Keratinocyte (primary cell): Measurements from ENCODE around the gene MYL4. TPM values are rescaled to one million over a fixed set of nuclear protein-coding genes. Genes with fewer than 3 reads are reported as not detected.

Experiments
- DNase-seq: peaks from one replicate; pipeline ENCODE4 v3.0.0-alpha.2; 2011; ENCODE audit warnings: low read depth, missing footprints, low spot score
- FAIRE-seq: peaks from 2 replicates; lab custom pipeline; 2011; peaks lifted over from hg19 to GRCh38; lab: Jason Lieb, UNC
- H2AFZ ChIP-seq: 2 replicates; pipeline ENCODE4 v1.6.0; 2012; ENCODE audit warnings: low read length, control low read depth, inconsistent platforms; ENCODE audit not compliant: control insufficient read depth
- H3K27ac ChIP-seq: 2 replicates; pipeline ENCODE4 v1.5.1; 2011; ENCODE audit warnings: low read length; ENCODE audit not compliant: control insufficient read depth, insufficient read depth
- H3K27me3 ChIP-seq: 3 replicates; pipeline ENCODE4 v1.6.0; 2011; ENCODE audit warnings: low read length; ENCODE audit not compliant: control insufficient read depth, insufficient read depth; ENCODE audit errors: extremely low read depth
- H3K36me3 ChIP-seq, 2 experiments: 2 replicates in 1 of 2; 3 replicates in 1 of 2; pipeline ENCODE4 v1.5.1; 2011; ENCODE audit warnings: low read length in 2 of 2, mild to moderate bottlenecking in 1 of 2; ENCODE audit not compliant: control insufficient read depth in 2 of 2, insufficient read depth in 2 of 2; ENCODE audit errors: extremely low read depth in 1 of 2
- H3K4me1 ChIP-seq: 3 replicates; pipeline ENCODE4 v1.5.1; 2011; ENCODE audit warnings: low read length; ENCODE audit not compliant: control insufficient read depth, insufficient read depth; ENCODE audit errors: extremely low read depth
- H3K4me2 ChIP-seq: 3 replicates; pipeline ENCODE4 v1.6.0; 2011; ENCODE audit warnings: low read depth, low read length; ENCODE audit not compliant: control insufficient read depth, insufficient read depth; ENCODE audit errors: extremely low read depth
- H3K4me3 ChIP-seq, 3 experiments: fragments of 200-600 bp in 1 of 3; sonication (generic) in 1 of 3; 2 replicates in 2 of 3; 3 replicates in 1 of 3; pipeline ENCODE4 v1.5.1; 2011 to 2016; ENCODE audit warnings: low read length in 3 of 3, mild to moderate bottlenecking in 3 of 3, control low read depth in 2 of 3, inconsistent platforms in 1 of 3, low read depth in 1 of 3, mixed read lengths in 1 of 3, mixed run types in 1 of 3, moderate library complexity in 1 of 3; ENCODE audit not compliant: control insufficient read depth in 2 of 3, insufficient read depth in 2 of 3; ENCODE audit errors: extremely low read depth in 1 of 3
- H3K79me2 ChIP-seq: 2 replicates; pipeline ENCODE4 v1.6.0; 2012; ENCODE audit warnings: low read length; ENCODE audit not compliant: control insufficient read depth, insufficient read depth
- H3K9ac ChIP-seq: 3 replicates; pipeline ENCODE4 v1.6.0; 2011; ENCODE audit warnings: low read length; ENCODE audit not compliant: control insufficient read depth, insufficient read depth; ENCODE audit errors: extremely low read depth
- H3K9me1 ChIP-seq: 3 replicates; pipeline ENCODE4 v1.6.0; 2011; ENCODE audit warnings: low read length; ENCODE audit not compliant: control insufficient read depth, insufficient read depth; ENCODE audit errors: extremely low read depth
- H3K9me3 ChIP-seq: 2 replicates; pipeline ENCODE4 v1.5.1; 2012; ENCODE audit warnings: low read depth, low read length; ENCODE audit not compliant: control insufficient read depth
- H4K20me1 ChIP-seq: 3 replicates; pipeline ENCODE4 v1.6.0; 2011; ENCODE audit warnings: low read length; ENCODE audit not compliant: control insufficient read depth, insufficient read depth; ENCODE audit errors: extremely low read depth
- EZH2 ChIP-seq: IDR thresholded peaks from one replicate; pipeline ENCODE4 v1.6.1; 2012; ENCODE audit warnings: inconsistent platforms, mild to moderate bottlenecking, low read length, moderate library complexity
- dilution Hi-C: fragments of 300-500 bp; cut with MboI; formaldehyde crosslinking; loops from one replicate; pipeline ENCODE4 v1.7.0; 2020; ENCODE audit warnings: low sequenced_read_pairs; ENCODE audit not compliant: extremely low pct_ligation_motif_present
- polyA plus RNA-seq, 5 experiments: library from polyadenylated mRNA; depleted of rRNA in 3 of 5; stranded (reverse) in 3 of 5; stranded (forward) in 1 of 5; unstranded in 1 of 5; fragments of >200 nt; gene quantifications; 1 replicate in 1 of 5; 2 replicates in 3 of 5; 3 replicates in 1 of 5; pipeline versions ENCODE4 v1.2.1 to v1.2.3, GENCODE V29; 2011 to 2012; ENCODE audit warnings: missing spikeins in 2 of 5, low read depth in 1 of 5, low replicate concordance in 1 of 5
- TF ChIP-seq, protein P1 (sequence below), 3 experiments: IDR thresholded peaks in 1 of 3; conservative IDR thresholded peaks in 1 of 3; optimal IDR thresholded peaks in 1 of 3; 2 replicates in 2 of 3; 3 replicates in 1 of 3; pipeline versions ENCODE3 to v1.5.1; 2011; ENCODE audit warnings: low read length in 3 of 3, mild to moderate bottlenecking in 3 of 3, moderate library complexity in 2 of 3, control low read depth in 1 of 3, inconsistent platforms in 1 of 3; ENCODE audit not compliant: insufficient read depth in 2 of 3; ENCODE audit errors: extremely low read depth in 1 of 3

The MYL4 gene
- polyA plus RNA-seq, 1 donor (not counting 4 experiments of a cell fraction or from before 2014, with no cell fraction given), result not detected

GRCh38 chr17:47235923-47236322, 26.8 kb downstream of the MYL4 start:
- Histone ChIP-seq H3K9me3 (peaks cover 3% of the 10 kb centered on the region), H4K20me1 (no peaks in the 10 kb centered on the region), H3K9ac (no peak overlapping the region), H3K4me1 (peaks cover 16% of the 10 kb centered on the region), H3K27me3 (peaks cover 2% of the 10 kb centered on the region), H2AFZ (no peak overlapping the region), H3K79me2 (no peaks in the 10 kb centered on the region), H3K4me3 (no peak overlapping the region), H3K36me3 (no peaks in the 10 kb centered on the region), H3K9me1 (no peaks in the 10 kb centered on the region), H3K27ac (no peak overlapping the region), H3K4me2 (no peak overlapping the region)
- TF ChIP-seq EZH2, result no peak
- TF ChIP-seq, protein P1, sequence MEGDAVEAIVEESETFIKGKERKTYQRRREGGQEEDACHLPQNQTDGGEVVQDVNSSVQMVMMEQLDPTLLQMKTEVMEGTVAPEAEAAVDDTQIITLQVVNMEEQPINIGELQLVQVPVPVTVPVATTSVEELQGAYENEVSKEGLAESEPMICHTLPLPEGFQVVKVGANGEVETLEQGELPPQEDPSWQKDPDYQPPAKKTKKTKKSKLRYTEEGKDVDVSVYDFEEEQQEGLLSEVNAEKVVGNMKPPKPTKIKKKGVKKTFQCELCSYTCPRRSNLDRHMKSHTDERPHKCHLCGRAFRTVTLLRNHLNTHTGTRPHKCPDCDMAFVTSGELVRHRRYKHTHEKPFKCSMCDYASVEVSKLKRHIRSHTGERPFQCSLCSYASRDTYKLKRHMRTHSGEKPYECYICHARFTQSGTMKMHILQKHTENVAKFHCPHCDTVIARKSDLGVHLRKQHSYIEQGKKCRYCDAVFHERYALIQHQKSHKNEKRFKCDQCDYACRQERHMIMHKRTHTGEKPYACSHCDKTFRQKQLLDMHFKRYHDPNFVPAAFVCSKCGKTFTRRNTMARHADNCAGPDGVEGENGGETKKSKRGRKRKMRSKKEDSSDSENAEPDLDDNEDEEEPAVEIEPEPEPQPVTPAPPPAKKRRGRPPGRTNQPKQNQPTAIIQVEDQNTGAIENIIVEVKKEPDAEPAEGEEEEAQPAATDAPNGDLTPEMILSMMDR (optimal IDR thresholded peaks at IDR 0.05 in 1 of 3, IDR thresholded peaks at IDR 0.05 in 1 of 3, conservative IDR thresholded peaks at IDR 0.05 in 1 of 3; ENCODE audit: extremely low read depth in 1 of 3, insufficient read depth in 2 of 3, low read length in 3 of 3), result no peak
- dilution Hi-C loops, result no loop called here
- no peak for FAIRE-seq
- DNase-seq, result no peak

DNA sequence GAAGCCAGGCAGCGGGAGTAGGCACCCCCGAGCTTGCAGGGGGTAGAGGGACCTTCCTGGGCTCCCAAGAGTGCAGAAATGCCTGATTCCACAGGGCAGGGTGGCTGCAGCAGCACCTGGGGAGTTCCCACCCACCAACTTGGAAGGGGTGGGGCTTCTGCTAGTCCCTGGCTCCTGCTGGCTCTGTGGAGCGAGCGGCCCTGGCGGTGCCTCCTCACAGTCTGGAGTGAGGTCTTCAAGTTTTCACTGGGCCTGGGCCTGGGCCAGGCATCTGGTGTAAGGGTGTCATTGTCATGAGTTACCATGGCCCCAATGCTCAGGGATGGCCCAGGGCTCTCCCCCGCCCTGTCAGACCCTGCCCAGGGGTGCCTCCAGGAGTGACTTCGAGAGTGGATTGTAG, 28.7 kb downstream of the MYL4 start:
- Histone ChIP-seq H3K9ac (no peak overlapping the region), H3K27ac (no peak overlapping the region), H3K4me3 (no peak overlapping the region), H3K27me3 (peaks cover 3% of the 10 kb centered on the region), H3K9me1 (no peaks in the 10 kb centered on the region), H4K20me1 (no peaks in the 10 kb centered on the region), H3K9me3 (peaks cover 3% of the 10 kb centered on the region), H3K4me1 (peaks cover 16% of the 10 kb centered on the region), H2AFZ (no peak overlapping the region), H3K79me2 (no peaks in the 10 kb centered on the region), H3K36me3 (no peaks in the 10 kb centered on the region), H3K4me2 (no peak overlapping the region)
- DNase-seq (no peak), FAIRE-seq (no peak)
- dilution Hi-C loops, result no loop called here
- no peak for TF ChIP-seq EZH2
- TF ChIP-seq, protein P1 (optimal IDR thresholded peaks at IDR 0.05 in 1 of 3, IDR thresholded peaks at IDR 0.05 in 1 of 3, conservative IDR thresholded peaks at IDR 0.05 in 1 of 3; ENCODE audit: extremely low read depth in 1 of 3, insufficient read depth in 2 of 3, low read length in 3 of 3), result no peak
